ENCODE results near the gene WASL.

Gene WASL

GRCh38 chr7:123763191-123763661 lies 14.4 kb upstream of the WASL start:
- no peaks in the 10 kb centered on the region for H3K36me3 ChIP-seq (ENCODE audit: insufficient read depth, low read length)
- no peaks in the 10 kb centered on the region for H3K9me3 ChIP-seq (ENCODE audit: low read length)
- no peaks in the 10 kb centered on the region for H3K27me3 ChIP-seq (ENCODE audit: control insufficient read depth in 1 of 2, insufficient read depth in 2 of 2, low read length in 2 of 2)
- H3K4me1 ChIP-seq (ENCODE audit: insufficient read depth, low read length): no peaks in the 10 kb centered on the region
- no peak overlapping the region for H3K4me3 ChIP-seq (ENCODE audit: low read depth in 1 of 2, low read length in 2 of 2)
- H3K27ac ChIP-seq (ENCODE audit: low read depth, low read length): no peak overlapping the region
- no peak overlapping the region for H3K9ac ChIP-seq (ENCODE audit: low read length)

GRCh38 chr7:123761729-123762128 lies 12.9 kb upstream of the WASL start:
- no peaks in the 10 kb centered on the region for H3K4me1 ChIP-seq (ENCODE audit: insufficient read depth, low read length)
- H3K27ac ChIP-seq (ENCODE audit: low read depth, low read length): no peak overlapping the region
- no peaks in the 10 kb centered on the region for H3K36me3 ChIP-seq (ENCODE audit: insufficient read depth, low read length)
- H3K9me3 ChIP-seq (ENCODE audit: low read length): no peaks in the 10 kb centered on the region
- H3K4me3 ChIP-seq (ENCODE audit: low read depth in 1 of 2, low read length in 2 of 2): no peak overlapping the region
- no peaks in the 10 kb centered on the region for H3K27me3 ChIP-seq (ENCODE audit: control insufficient read depth in 1 of 2, insufficient read depth in 2 of 2, low read length in 2 of 2)
- no peak overlapping the region for H3K9ac ChIP-seq (ENCODE audit: low read length)

GRCh38 chr7:123757095-123757494 lies 8.3 kb upstream of the WASL start:
- Histone ChIP-seq H3K9me3 (ENCODE audit: low read length) (no peaks in the 10 kb centered on the region), H3K4me1 (ENCODE audit: insufficient read depth, low read length) (peaks cover 5% of the 10 kb centered on the region), H3K9ac (ENCODE audit: low read length) (no peak overlapping the region), H3K36me3 (ENCODE audit: insufficient read depth, low read length) (no peaks in the 10 kb centered on the region), H3K27ac (ENCODE audit: low read depth, low read length) (no peak overlapping the region), H3K4me3 (ENCODE audit: low read depth in 1 of 2, low read length in 2 of 2) (no peak overlapping the region), H3K27me3 (ENCODE audit: control insufficient read depth in 1 of 2, insufficient read depth in 2 of 2, low read length in 2 of 2) (no peaks in the 10 kb centered on the region)

- no peak overlapping the region for H3K4me3 ChIP-seq (ENCODE audit: low read depth in 1 of 2, low read length in 2 of 2)
- no peak overlapping the region for H3K9ac ChIP-seq (ENCODE audit: low read length)
- no peaks in the 10 kb centered on the region for H3K36me3 ChIP-seq (ENCODE audit: insufficient read depth, low read length)
- no peak overlapping the region for H3K27ac ChIP-seq (ENCODE audit: low read depth, low read length)
- no peaks in the 10 kb centered on the region for H3K27me3 ChIP-seq (ENCODE audit: control insufficient read depth in 1 of 2, insufficient read depth in 2 of 2, low read length in 2 of 2)
- no peaks in the 10 kb centered on the region for H3K9me3 ChIP-seq (ENCODE audit: low read length)
- H3K4me1 ChIP-seq (ENCODE audit: insufficient read depth, low read length): peaks cover 8% of the 10 kb centered on the region
Measured at GRCh38 chr7:123755338-123755737, 6.5 kb upstream of the WASL start.

- no peaks in the 10 kb centered on the region for H3K36me3 ChIP-seq (ENCODE audit: insufficient read depth, low read length)
- H3K9me3 ChIP-seq (ENCODE audit: low read length): no peaks in the 10 kb centered on the region
- H3K9ac ChIP-seq (ENCODE audit: low read length): no peak overlapping the region
- H3K4me1 ChIP-seq (ENCODE audit: insufficient read depth, low read length): peaks cover 12% of the 10 kb centered on the region
- H3K27ac ChIP-seq (ENCODE audit: low read depth, low read length): no peak overlapping the region
- H3K4me3 ChIP-seq (ENCODE audit: low read depth in 1 of 2, low read length in 2 of 2): no peak overlapping the region
- no peaks in the 10 kb centered on the region for H3K27me3 ChIP-seq (ENCODE audit: control insufficient read depth in 1 of 2, insufficient read depth in 2 of 2, low read length in 2 of 2)
Measured at GRCh38 chr7:123754271-123754871, 5.6 kb upstream of the WASL start.

GRCh38 chr7:123752534-123752933 lies 3.7 kb upstream of the WASL start:
- Histone ChIP-seq H3K27me3 (ENCODE audit: control insufficient read depth in 1 of 2, insufficient read depth in 2 of 2, low read length in 2 of 2) (no peaks in the 10 kb centered on the region), H3K36me3 (ENCODE audit: insufficient read depth, low read length) (no peaks in the 10 kb centered on the region), H3K9ac (ENCODE audit: low read length) (no peak overlapping the region), H3K9me3 (ENCODE audit: low read length) (no peaks in the 10 kb centered on the region), H3K4me3 (ENCODE audit: low read depth in 1 of 2, low read length in 2 of 2) (no peak overlapping the region), H3K4me1 (ENCODE audit: insufficient read depth, low read length) (peaks cover 12% of the 10 kb centered on the region), H3K27ac (ENCODE audit: low read depth, low read length) (no peak overlapping the region)

GRCh38 chr7:123751821-123752220 lies 3.0 kb upstream of the WASL start:
- H3K27ac ChIP-seq (ENCODE audit: low read depth, low read length): no peak overlapping the region
- no peak overlapping the region for H3K9ac ChIP-seq (ENCODE audit: low read length)
- H3K4me1 ChIP-seq (ENCODE audit: insufficient read depth, low read length): peaks cover 19% of the 10 kb centered on the region
- no peak overlapping the region for H3K4me3 ChIP-seq (ENCODE audit: low read depth in 1 of 2, low read length in 2 of 2)
- H3K27me3 ChIP-seq (ENCODE audit: control insufficient read depth in 1 of 2, insufficient read depth in 2 of 2, low read length in 2 of 2): no peaks in the 10 kb centered on the region
- no peaks in the 10 kb centered on the region for H3K9me3 ChIP-seq (ENCODE audit: low read length)
- H3K36me3 ChIP-seq (ENCODE audit: insufficient read depth, low read length): no peaks in the 10 kb centered on the region

GRCh38 chr7:123750389-123751230 lies 1.8 kb upstream of the WASL start:
- Histone ChIP-seq H3K4me3 (ENCODE audit: low read depth in 1 of 2, low read length in 2 of 2) (peak overlapping the region in 1 of 2 donors; percentile 6), H3K9me3 (ENCODE audit: low read length) (no peaks in the 10 kb centered on the region), H3K36me3 (ENCODE audit: insufficient read depth, low read length) (no peaks in the 10 kb centered on the region), H3K27me3 (ENCODE audit: control insufficient read depth in 1 of 2, insufficient read depth in 2 of 2, low read length in 2 of 2) (no peaks in the 10 kb centered on the region), H3K4me1 (ENCODE audit: insufficient read depth, low read length) (peaks cover 31% of the 10 kb centered on the region), H3K27ac (ENCODE audit: low read depth, low read length) (peak overlapping the region; percentile 78), H3K9ac (ENCODE audit: low read length) (no peak overlapping the region)

GRCh38 chr7:123749537-123749857 lies 694 bp upstream of the WASL start:
- Histone ChIP-seq H3K4me3 (ENCODE audit: low read depth in 1 of 2, low read length in 2 of 2) (peak overlapping the region; percentile 97 to 98), H3K9me3 (ENCODE audit: low read length) (no peaks in the 10 kb centered on the region), H3K27ac (ENCODE audit: low read depth, low read length) (peak overlapping the region; percentile 78), H3K27me3 (ENCODE audit: control insufficient read depth in 1 of 2, insufficient read depth in 2 of 2, low read length in 2 of 2) (no peaks in the 10 kb centered on the region), H3K9ac (ENCODE audit: low read length) (peak overlapping the region; percentile 91), H3K4me1 (ENCODE audit: insufficient read depth, low read length) (peaks cover 40% of the 10 kb centered on the region), H3K36me3 (ENCODE audit: insufficient read depth, low read length) (no peaks in the 10 kb centered on the region)

- Histone ChIP-seq H3K9ac (ENCODE audit: low read length) (peak overlapping the region; percentile 84), H3K4me1 (ENCODE audit: insufficient read depth, low read length) (peaks cover 44% of the 10 kb centered on the region), H3K4me3 (ENCODE audit: low read depth in 1 of 2, low read length in 2 of 2) (peak overlapping the region; percentile 97 to 98), H3K27ac (ENCODE audit: low read depth, low read length) (peak overlapping the region; percentile 78), H3K9me3 (ENCODE audit: low read length) (no peaks in the 10 kb centered on the region), H3K36me3 (ENCODE audit: insufficient read depth, low read length) (no peaks in the 10 kb centered on the region), H3K27me3 (ENCODE audit: control insufficient read depth in 1 of 2, insufficient read depth in 2 of 2, low read length in 2 of 2) (no peaks in the 10 kb centered on the region)
Measured at GRCh38 chr7:123748171-123748733, 551 bp downstream of the WASL start.

- H3K27ac ChIP-seq (ENCODE audit: low read depth, low read length): peak overlapping the region; percentile 78
- H3K36me3 ChIP-seq (ENCODE audit: insufficient read depth, low read length): no peaks in the 10 kb centered on the region
- peaks cover 48% of the 10 kb centered on the region for H3K4me1 ChIP-seq (ENCODE audit: insufficient read depth, low read length)
- H3K27me3 ChIP-seq (ENCODE audit: control insufficient read depth in 1 of 2, insufficient read depth in 2 of 2, low read length in 2 of 2): no peaks in the 10 kb centered on the region
- peak overlapping the region; percentile 84 for H3K9ac ChIP-seq (ENCODE audit: low read length)
- H3K9me3 ChIP-seq (ENCODE audit: low read length): no peaks in the 10 kb centered on the region
- H3K4me3 ChIP-seq (ENCODE audit: low read depth in 1 of 2, low read length in 2 of 2): peak overlapping the region; percentile 97 to 98
Measured at GRCh38 chr7:123747620-123748141, 1.1 kb downstream of the WASL start.
